Peyer's patch (tissue), 4 donors: Measurements from ENCODE around the gene PHF2.

Experiments used
- CTCF ChIP-seq, 6 experiments: fragments of 450-650 bp in 4 of 6; fragments of 200-600 bp in 2 of 6; sonication (generic) in 1 of 6; IDR thresholded peaks; one replicate each; pipeline ENCODE4 v1.5.1; 2017 to 2019; ENCODE audit warnings: antibody characterized with exemption in 6 of 6, mild to moderate bottlenecking in 3 of 6, moderate library complexity in 1 of 6
- POLR2A ChIP-seq, 2 donors: fragments of 450-650 bp; IDR thresholded peaks; one replicate each; pipeline ENCODE4 v1.5.1; 2017; ENCODE audit warnings: antibody characterized with exemption in 2 of 2, mild to moderate bottlenecking in 2 of 2, moderate library complexity in 2 of 2

- TF ChIP-seq CTCF (IDR thresholded peaks at IDR 0.05) (no peak), POLR2A (IDR thresholded peaks at IDR 0.05) (no peak)
Measured at GRCh38 chr9:93712896-93713295, 136.5 kb downstream of the PHF2 start.
